Central memory CD8-positive, alpha-beta T cell (primary cell): Measurements from ENCODE around the gene ENG.

Experiments
- ATAC-seq: fragments of 150-1000 bp; cut with Tn5 transposase; replicated peaks from 2 replicates; pipeline ENCODE4 v1.10.0; 2022; ENCODE audit warnings: mild to moderate bottlenecking, moderate FRiP score, moderate number of reproducible peaks; ENCODE audit not compliant: poor library complexity, severe bottlenecking; ENCODE audit errors: extremely low read depth
- DNase-seq, 2 donors: peaks; one replicate each; pipeline ENCODE4 v3.0.0; 2021; ENCODE audit warnings: low spot score in 2 of 2
- H3K27ac Mint-ChIP-seq: one replicate; pipeline ENCODE4 v1.8.0; 2022; ENCODE audit warnings: low read depth, mild to moderate bottlenecking, moderate library complexity, mixed read lengths
- H3K27me3 Mint-ChIP-seq: one replicate; pipeline ENCODE4 v1.8.0; 2022; ENCODE audit warnings: mixed read lengths
- H3K36me3 Mint-ChIP-seq: one replicate; pipeline ENCODE4 v1.8.0; 2022; ENCODE audit warnings: mild to moderate bottlenecking, moderate library complexity, mixed read lengths; ENCODE audit not compliant: insufficient read depth
- H3K4me1 Mint-ChIP-seq: one replicate; pipeline ENCODE4 v1.8.0; 2022; ENCODE audit warnings: mixed read lengths
- H3K4me3 Mint-ChIP-seq: one replicate; pipeline ENCODE4 v1.8.0; 2022; ENCODE audit warnings: mild to moderate bottlenecking, moderate library complexity, mixed read lengths
- H3K9me3 Mint-ChIP-seq: one replicate; pipeline ENCODE4 v1.8.0; 2022; ENCODE audit warnings: mixed read lengths

ENG gene

DNA sequence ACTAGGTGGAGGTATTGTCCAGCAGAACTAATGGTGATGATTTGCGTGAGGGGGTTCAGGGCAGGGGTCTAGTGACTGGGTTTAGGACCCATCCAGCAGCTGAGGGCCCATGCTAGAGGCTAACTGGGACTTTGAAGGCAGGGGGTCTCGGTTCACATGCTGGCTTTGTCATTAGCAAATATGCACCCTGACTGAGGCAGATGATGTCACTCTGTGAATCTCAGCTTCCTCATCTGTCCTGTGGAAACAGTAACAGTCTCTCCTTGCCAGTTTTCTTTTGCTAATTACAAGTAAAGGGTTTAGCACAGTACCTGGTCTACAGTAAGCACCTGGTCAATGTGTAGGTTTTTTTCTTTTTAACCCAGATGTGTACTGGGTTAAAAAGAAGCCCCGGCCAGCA lies 81.2 kb downstream of the ENG start:
- H3K4me3 Mint-ChIP-seq: no peak overlapping the region
- H3K36me3 Mint-ChIP-seq: peaks cover 57% of the 10 kb centered on the region
- H3K27me3 Mint-ChIP-seq: no peaks in the 10 kb centered on the region
- no peaks in the 10 kb centered on the region for H3K9me3 Mint-ChIP-seq
- H3K27ac Mint-ChIP-seq: peak overlapping the region; percentile 72
- DNase-seq (no peak), ATAC-seq (no peak)
- H3K4me1 Mint-ChIP-seq: peaks cover 53% of the 10 kb centered on the region

DNA sequence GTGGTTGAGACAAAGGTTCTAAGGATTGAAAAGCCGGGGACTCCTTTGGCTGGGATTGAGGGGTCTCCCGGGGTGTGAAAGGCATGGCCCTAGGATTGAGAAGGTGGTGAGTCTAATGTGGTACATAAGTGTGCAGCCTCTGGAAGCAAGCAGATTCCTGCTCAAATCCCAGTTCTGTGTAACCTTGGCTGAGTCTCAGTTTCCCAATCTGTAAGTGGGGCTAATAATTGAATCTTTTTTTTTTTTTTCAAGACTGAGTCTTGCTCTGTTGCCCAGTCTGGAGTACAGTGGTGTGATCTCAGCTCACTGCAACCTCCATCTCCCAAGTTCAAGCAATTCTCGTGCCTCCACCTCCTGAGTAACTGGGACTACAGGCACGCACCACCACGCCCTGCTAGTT lies 81.9 kb downstream of the ENG start:
- Mint-ChIP-seq H3K9me3 (no peaks in the 10 kb centered on the region), H3K27me3 (no peaks in the 10 kb centered on the region), H3K36me3 (peaks cover 55% of the 10 kb centered on the region), H3K27ac (no peak overlapping the region), H3K4me1 (peaks cover 51% of the 10 kb centered on the region), H3K4me3 (peak overlapping the region; percentile 6)
- no peak for DNase-seq
- no peak for ATAC-seq

GRCh38 chr9:127771570-127772189 lies 82.8 kb downstream of the ENG start:
- DNase-seq (no peak), ATAC-seq (no peak)
- Mint-ChIP-seq H3K4me3 (peak overlapping the region; percentile 87), H3K27ac (peak overlapping the region; percentile 96), H3K4me1 (peaks cover 56% of the 10 kb centered on the region), H3K9me3 (no peaks in the 10 kb centered on the region), H3K36me3 (peaks cover 59% of the 10 kb centered on the region), H3K27me3 (no peaks in the 10 kb centered on the region)

GRCh38 chr9:127770905-127771569 lies 83.4 kb downstream of the ENG start:
- DNase-seq (peak; percentile 81 to 91), ATAC-seq (peak; percentile 88)
- H3K9me3 Mint-ChIP-seq: no peaks in the 10 kb centered on the region
- peaks cover 56% of the 10 kb centered on the region for H3K36me3 Mint-ChIP-seq
- peak overlapping the region; percentile 87 for H3K4me3 Mint-ChIP-seq
- H3K27ac Mint-ChIP-seq: peak overlapping the region; percentile 96
- no peaks in the 10 kb centered on the region for H3K27me3 Mint-ChIP-seq
- peaks cover 63% of the 10 kb centered on the region for H3K4me1 Mint-ChIP-seq

- Mint-ChIP-seq H3K27ac (peak overlapping the region; percentile 96), H3K4me3 (peak overlapping the region; percentile 87)
These were observed 83.9 kb downstream of the ENG start for GRCh38 chr9:127770583-127770904.

GRCh38 chr9:127769929-127770582 lies 84.4 kb downstream of the ENG start:
- no peaks in the 10 kb centered on the region for H3K27me3 Mint-ChIP-seq
- H3K27ac Mint-ChIP-seq: peak overlapping the region; percentile 96
- ATAC-seq (no peak), DNase-seq (no peak)
- H3K4me1 Mint-ChIP-seq: peaks cover 71% of the 10 kb centered on the region
- H3K9me3 Mint-ChIP-seq: no peaks in the 10 kb centered on the region
- H3K36me3 Mint-ChIP-seq: peaks cover 55% of the 10 kb centered on the region
- H3K4me3 Mint-ChIP-seq: peak overlapping the region; percentile 87

More at GRCh38 chr9:127770583-127770904, 83.9 kb downstream of the ENG start:
- Mint-ChIP-seq H3K4me1 (peaks cover 66% of the 10 kb centered on the region), H3K9me3 (no peaks in the 10 kb centered on the region), H3K36me3 (peaks cover 55% of the 10 kb centered on the region), H3K27me3 (no peaks in the 10 kb centered on the region)
- DNase-seq (no peak), ATAC-seq (no peak)

GRCh38 chr9:127769101-127769500 lies 85.4 kb downstream of the ENG start:
- no peak for ATAC-seq
- Mint-ChIP-seq H3K27ac (peak overlapping the region; percentile 96), H3K9me3 (no peaks in the 10 kb centered on the region), H3K27me3 (no peaks in the 10 kb centered on the region), H3K4me1 (peaks cover 77% of the 10 kb centered on the region), H3K36me3 (peaks cover 52% of the 10 kb centered on the region), H3K4me3 (peak overlapping the region; percentile 68)
- no peak for DNase-seq

- Mint-ChIP-seq H3K9me3 (no peaks in the 10 kb centered on the region), H3K4me3 (peak overlapping the region; percentile 68), H3K27ac (peak overlapping the region; percentile 96), H3K4me1 (peaks cover 78% of the 10 kb centered on the region), H3K36me3 (peaks cover 48% of the 10 kb centered on the region), H3K27me3 (no peaks in the 10 kb centered on the region)
- ATAC-seq (no peak), DNase-seq (no peak)
These were observed 85.8 kb downstream of the ENG start for GRCh38 chr9:127768698-127769097.

GRCh38 chr9:127767909-127768331 lies 86.5 kb downstream of the ENG start:
- ATAC-seq (no peak), DNase-seq (no peak)
- H3K27me3 Mint-ChIP-seq: no peaks in the 10 kb centered on the region
- H3K36me3 Mint-ChIP-seq: peaks cover 40% of the 10 kb centered on the region
- peaks cover 82% of the 10 kb centered on the region for H3K4me1 Mint-ChIP-seq
- peak overlapping the region; percentile 96 for H3K27ac Mint-ChIP-seq
- H3K4me3 Mint-ChIP-seq: peak overlapping the region; percentile 68
- H3K9me3 Mint-ChIP-seq: no peaks in the 10 kb centered on the region

DNA sequence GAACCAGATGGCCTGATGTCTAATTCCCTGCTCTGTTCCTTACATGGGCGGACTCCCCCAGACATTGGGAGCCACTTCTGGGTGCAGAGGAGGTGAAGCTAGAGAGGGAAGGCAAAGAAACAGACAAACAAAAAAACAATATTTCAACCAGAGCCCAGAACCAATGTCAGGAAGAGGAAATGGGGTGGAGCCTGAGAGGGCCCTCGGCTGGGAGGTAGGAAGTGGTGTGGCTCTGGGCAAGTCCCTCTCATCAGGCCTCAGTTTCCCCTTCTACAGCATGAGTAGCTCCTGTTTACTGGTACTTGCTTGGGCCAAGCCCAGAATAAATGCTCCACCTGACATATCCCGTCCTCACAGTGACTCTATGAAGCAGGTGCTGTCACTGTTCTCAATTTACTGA lies 87.0 kb downstream of the ENG start:
- Mint-ChIP-seq H3K4me3 (peak overlapping the region; percentile 68), H3K4me1 (peaks cover 85% of the 10 kb centered on the region), H3K9me3 (no peaks in the 10 kb centered on the region), H3K27me3 (no peaks in the 10 kb centered on the region), H3K36me3 (peaks cover 35% of the 10 kb centered on the region), H3K27ac (peak overlapping the region; percentile 96)
- no peak for ATAC-seq
- no peak for DNase-seq

- Mint-ChIP-seq H3K27me3 (no peaks in the 10 kb centered on the region), H3K27ac (peak overlapping the region; percentile 96), H3K4me1 (peaks cover 75% of the 10 kb centered on the region), H3K4me3 (no peak overlapping the region), H3K36me3 (peaks cover 31% of the 10 kb centered on the region), H3K9me3 (no peaks in the 10 kb centered on the region)
- ATAC-seq: no peak
- DNase-seq: no peak
These were observed 89.0 kb downstream of the ENG start for GRCh38 chr9:127765418-127765817.
